Activated B cell treated with CpG ODN at 0.5 μM for 24 hours (primary cell): ENCODE data around the gene RFX7. TPM values are rescaled to one million over a fixed set of nuclear protein-coding genes. Genes with fewer than 3 reads are reported as not detected.
"Not testable (repeated sequence)": the region's sequence is repeated elsewhere in the genome, so short reads cannot be mapped to it uniquely, and the experiment has no call there.

Source experiments
- ATAC-seq: fragments of 200-7000 bp; cut with Tn5 transposase; one replicate; pipeline ENCODE4 v1.10.0; 2021; ENCODE audit warnings: low read depth, mild to moderate bottlenecking, moderate library complexity
- CTCF ChIA-PET: fragments of 350-600 bp; sonication (Branson Sonifier 250); formaldehyde crosslinking; loops from one replicate; lab custom pipeline; 2021; ENCODE audit warnings: antibody characterized with exemption; lab: Charles Lee
- POLR2A ChIA-PET: fragments of 350-600 bp; sonication (Branson Sonifier 250); formaldehyde crosslinking; loops from one replicate; lab custom pipeline; 2021; ENCODE audit warnings: antibody characterized with exemption; lab: Charles Lee
- DNase-seq: peaks from one replicate; pipeline ENCODE4 v3.0.0; 2022
- H3K27ac Mint-ChIP-seq: one replicate; pipeline ENCODE4 v1.8.0; 2020; ENCODE audit warnings: mixed read lengths
- H3K27me3 Mint-ChIP-seq: one replicate; pipeline ENCODE4 v1.8.0; 2021; ENCODE audit warnings: mixed read lengths
- H3K36me3 Mint-ChIP-seq: one replicate; pipeline ENCODE4 v1.8.0; 2021; ENCODE audit warnings: low read depth, mixed read lengths
- H3K4me1 Mint-ChIP-seq: one replicate; pipeline ENCODE4 v1.8.0; 2021; ENCODE audit warnings: mixed read lengths
- H3K4me3 Mint-ChIP-seq: one replicate; pipeline ENCODE4 v1.8.0; 2020; ENCODE audit warnings: mild to moderate bottlenecking, mixed read lengths
- H3K9me3 Mint-ChIP-seq: one replicate; pipeline ENCODE4 v1.8.0; 2020; ENCODE audit warnings: mixed read lengths
- intact Hi-C: fragments of 100-400 bp; cut with micrococcal nuclease; formaldehyde crosslinking; loops from one replicate; pipeline ENCODE4 v1.15.1; 2024
- total RNA-seq: library from RNA; stranded (reverse); gene quantifications from 2 replicates; pipeline ENCODE4 v1.2.3, GENCODE V29; 2022
- TF ChIP-seq, protein P1 (sequence below): fragments of 200-600 bp; IDR thresholded peaks from one replicate; pipeline ENCODE4 v1.8.0; 2022; ENCODE audit warnings: antibody characterized with exemption, mild to moderate bottlenecking

The RFX7 gene
- total RNA-seq, 1 donor from 2014 or later, result 27.8 TPM

DNA sequence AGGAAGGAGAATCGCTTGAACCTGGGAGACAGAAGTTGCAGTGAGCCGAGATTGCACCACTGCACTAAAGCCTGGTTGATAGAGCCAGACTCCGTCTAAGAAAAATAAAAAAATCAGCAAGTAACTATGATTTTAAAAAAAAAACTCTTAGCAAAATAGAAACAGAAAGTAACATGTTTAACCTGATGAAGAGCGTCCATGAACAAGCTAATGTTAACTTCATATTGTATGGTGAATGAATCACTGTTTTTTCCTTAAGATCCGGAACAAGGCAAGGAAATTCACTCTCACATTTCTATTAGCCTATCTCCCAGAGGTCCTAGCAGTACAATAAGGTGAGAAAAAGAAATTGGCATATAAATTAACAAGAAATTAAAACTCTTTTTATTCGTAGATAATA, 69.0 kb downstream of the RFX7 start:
- Mint-ChIP-seq H3K36me3 (peaks cover 57% of the 10 kb centered on the region), H3K4me1 (peaks cover 29% of the 10 kb centered on the region), H3K27ac (no peak overlapping the region), H3K27me3 (no peaks in the 10 kb centered on the region), H3K9me3 (peaks cover 5% of the 10 kb centered on the region), H3K4me3 (no peak overlapping the region)
- ATAC-seq, result no peak
- ChIA-PET CTCF (interaction anchor here (0.5 kb wide), 1 partner anchor 12 kb away, joined by 3 read pairs; no protein-coding TSS in a partner anchor), POLR2A (no interaction called here)
- TF ChIP-seq, protein P1, sequence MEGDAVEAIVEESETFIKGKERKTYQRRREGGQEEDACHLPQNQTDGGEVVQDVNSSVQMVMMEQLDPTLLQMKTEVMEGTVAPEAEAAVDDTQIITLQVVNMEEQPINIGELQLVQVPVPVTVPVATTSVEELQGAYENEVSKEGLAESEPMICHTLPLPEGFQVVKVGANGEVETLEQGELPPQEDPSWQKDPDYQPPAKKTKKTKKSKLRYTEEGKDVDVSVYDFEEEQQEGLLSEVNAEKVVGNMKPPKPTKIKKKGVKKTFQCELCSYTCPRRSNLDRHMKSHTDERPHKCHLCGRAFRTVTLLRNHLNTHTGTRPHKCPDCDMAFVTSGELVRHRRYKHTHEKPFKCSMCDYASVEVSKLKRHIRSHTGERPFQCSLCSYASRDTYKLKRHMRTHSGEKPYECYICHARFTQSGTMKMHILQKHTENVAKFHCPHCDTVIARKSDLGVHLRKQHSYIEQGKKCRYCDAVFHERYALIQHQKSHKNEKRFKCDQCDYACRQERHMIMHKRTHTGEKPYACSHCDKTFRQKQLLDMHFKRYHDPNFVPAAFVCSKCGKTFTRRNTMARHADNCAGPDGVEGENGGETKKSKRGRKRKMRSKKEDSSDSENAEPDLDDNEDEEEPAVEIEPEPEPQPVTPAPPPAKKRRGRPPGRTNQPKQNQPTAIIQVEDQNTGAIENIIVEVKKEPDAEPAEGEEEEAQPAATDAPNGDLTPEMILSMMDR, result no peak
- intact Hi-C loops, result no loop called here
- DNase-seq, result no peak

DNA sequence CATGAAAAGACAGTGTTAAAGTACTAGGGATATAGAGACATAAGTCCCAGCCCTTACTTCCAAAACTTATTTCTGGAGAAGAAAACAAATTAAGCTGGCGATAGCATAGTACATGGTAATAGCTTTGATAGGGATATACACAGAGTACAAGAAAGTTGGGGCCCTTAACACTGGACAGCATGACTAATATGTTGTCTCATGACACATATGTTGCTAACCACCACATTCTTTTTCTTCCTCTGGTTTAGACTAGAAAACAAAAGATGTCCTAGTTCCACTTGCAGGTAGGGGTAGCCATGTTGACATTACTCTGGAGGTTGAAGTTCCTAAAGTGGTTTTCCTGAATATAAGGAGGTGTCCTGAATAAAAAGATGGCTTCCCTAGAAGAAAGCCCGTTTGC, 75.3 kb downstream of the RFX7 start:
- Mint-ChIP-seq H3K27me3 (no peaks in the 10 kb centered on the region), H3K27ac (no peak overlapping the region), H3K4me3 (no peak overlapping the region), H3K9me3 (peaks cover 5% of the 10 kb centered on the region), H3K4me1 (peaks cover 41% of the 10 kb centered on the region), H3K36me3 (peaks cover 44% of the 10 kb centered on the region)
- ChIA-PET POLR2A (no interaction called here), CTCF (no interaction called here)
- intact Hi-C loops, result no loop called here
- DNase-seq, result no peak
- TF ChIP-seq, protein P1, result no peak
- ATAC-seq, result no peak

- peaks cover 43% of the 10 kb centered on the region for H3K4me1 Mint-ChIP-seq
- CTCF ChIA-PET, result no interaction called here
- no peak overlapping the region for H3K27ac Mint-ChIP-seq
- peaks cover 19% of the 10 kb centered on the region for H3K36me3 Mint-ChIP-seq
- no peak overlapping the region for H3K4me3 Mint-ChIP-seq
- intact Hi-C loops, result no loop called here
- ATAC-seq (no peak), DNase-seq (no peak)
- no peaks in the 10 kb centered on the region for H3K9me3 Mint-ChIP-seq
- no peaks in the 10 kb centered on the region for H3K27me3 Mint-ChIP-seq
- TF ChIP-seq, protein P1, result no peak
- POLR2A ChIA-PET, result no interaction called here
These were observed 78.4 kb downstream of the RFX7 start for GRCh38 chr15:56165234-56165633.

GRCh38 chr15:56160966-56161365, 82.7 kb downstream of the RFX7 start:
- Mint-ChIP-seq H3K9me3 (no peaks in the 10 kb centered on the region), H3K4me3 (no peak overlapping the region), H3K27ac (no peak overlapping the region), H3K4me1 (peaks cover 29% of the 10 kb centered on the region), H3K27me3 (no peaks in the 10 kb centered on the region), H3K36me3 (peaks cover 19% of the 10 kb centered on the region)
- no peak for DNase-seq
- TF ChIP-seq, protein P1, result no peak
- ChIA-PET POLR2A (no interaction called here), CTCF (no interaction called here)
- intact Hi-C loops, result no loop called here
- no peak for ATAC-seq

GRCh38 chr15:56156877-56157276, 86.8 kb downstream of the RFX7 start:
- ATAC-seq (no peak), DNase-seq (no peak)
- peaks cover 8% of the 10 kb centered on the region for H3K9me3 Mint-ChIP-seq
- TF ChIP-seq, protein P1, result no peak
- H3K4me1 Mint-ChIP-seq, result peaks cover 33% of the 10 kb centered on the region
- POLR2A ChIA-PET, result no interaction called here
- H3K36me3 Mint-ChIP-seq, result peaks cover 36% of the 10 kb centered on the region
- H3K4me3 Mint-ChIP-seq, result no peak overlapping the region
- intact Hi-C loops, result no loop called here
- H3K27me3 Mint-ChIP-seq, result no peaks in the 10 kb centered on the region
- no peak overlapping the region for H3K27ac Mint-ChIP-seq
- CTCF ChIA-PET, result no interaction called here

DNA sequence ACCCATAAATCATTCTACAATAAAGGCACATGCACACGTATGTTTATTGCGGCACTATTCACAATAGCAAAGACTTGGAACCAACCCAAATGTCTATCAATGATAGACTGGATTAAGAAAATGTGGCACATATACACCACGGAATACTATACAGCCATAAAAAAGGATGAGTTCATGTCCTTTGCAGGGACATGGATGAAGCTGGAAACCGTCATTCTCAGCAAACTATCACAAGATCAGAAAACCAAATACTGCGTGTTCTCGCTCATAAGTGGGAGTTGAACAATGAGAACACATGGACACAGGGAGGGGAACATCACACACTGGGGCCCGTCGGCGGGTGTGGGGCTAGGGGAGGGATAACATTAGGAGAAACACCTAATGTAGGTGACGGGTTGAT, 88.4 kb downstream of the RFX7 start:
- POLR2A ChIA-PET, CTCF ChIA-PET, H3K27ac Mint-ChIP-seq, H3K4me3 Mint-ChIP-seq, H3K27me3 Mint-ChIP-seq, ATAC-seq, intact Hi-C loops, H3K9me3 Mint-ChIP-seq, DNase-seq: not testable (repeated sequence)
- H3K4me1 Mint-ChIP-seq, result peaks cover 33% of the 10 kb centered on the region
- H3K36me3 Mint-ChIP-seq, result peaks cover 35% of the 10 kb centered on the region

GRCh38 chr15:56154768-56155167, 88.9 kb downstream of the RFX7 start:
- intact Hi-C loops, H3K9me3 Mint-ChIP-seq, DNase-seq, H3K27ac Mint-ChIP-seq, H3K4me3 Mint-ChIP-seq, ATAC-seq, POLR2A ChIA-PET, CTCF ChIA-PET, H3K27me3 Mint-ChIP-seq: not testable (repeated sequence)
- peaks cover 32% of the 10 kb centered on the region for H3K4me1 Mint-ChIP-seq
- peaks cover 34% of the 10 kb centered on the region for H3K36me3 Mint-ChIP-seq
